ENCODE results near the gene MSN. TPM values are rescaled to one million over a fixed set of nuclear protein-coding genes. Genes with fewer than 3 reads are reported as not detected.
"Not testable (repeated sequence)": the region's sequence is repeated elsewhere in the genome, so short reads cannot be mapped to it uniquely, and the experiment has no call there.

The MSN gene
- total RNA-seq, 1 donor from 2014 or later, result 385 TPM

DNA sequence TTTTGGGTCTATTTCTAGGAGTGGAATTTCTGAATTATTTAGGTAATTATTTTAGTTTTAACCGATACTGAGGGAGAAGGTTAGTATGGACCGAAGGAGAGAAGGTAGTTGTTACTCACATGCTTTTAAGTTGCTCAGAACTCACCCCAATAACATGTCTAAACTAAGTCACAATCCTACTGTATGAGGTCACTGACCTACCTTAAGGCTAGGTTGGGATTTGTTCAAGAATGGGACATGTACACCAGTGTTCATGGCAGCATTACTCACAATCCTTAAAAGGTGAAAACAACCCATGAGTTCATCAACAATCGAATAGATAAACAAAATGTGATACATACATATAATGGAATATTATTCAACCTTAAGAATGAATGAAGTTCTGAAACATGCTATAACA, 90.5 kb downstream of the MSN start:
- TF ChIP-seq, protein P1, sequence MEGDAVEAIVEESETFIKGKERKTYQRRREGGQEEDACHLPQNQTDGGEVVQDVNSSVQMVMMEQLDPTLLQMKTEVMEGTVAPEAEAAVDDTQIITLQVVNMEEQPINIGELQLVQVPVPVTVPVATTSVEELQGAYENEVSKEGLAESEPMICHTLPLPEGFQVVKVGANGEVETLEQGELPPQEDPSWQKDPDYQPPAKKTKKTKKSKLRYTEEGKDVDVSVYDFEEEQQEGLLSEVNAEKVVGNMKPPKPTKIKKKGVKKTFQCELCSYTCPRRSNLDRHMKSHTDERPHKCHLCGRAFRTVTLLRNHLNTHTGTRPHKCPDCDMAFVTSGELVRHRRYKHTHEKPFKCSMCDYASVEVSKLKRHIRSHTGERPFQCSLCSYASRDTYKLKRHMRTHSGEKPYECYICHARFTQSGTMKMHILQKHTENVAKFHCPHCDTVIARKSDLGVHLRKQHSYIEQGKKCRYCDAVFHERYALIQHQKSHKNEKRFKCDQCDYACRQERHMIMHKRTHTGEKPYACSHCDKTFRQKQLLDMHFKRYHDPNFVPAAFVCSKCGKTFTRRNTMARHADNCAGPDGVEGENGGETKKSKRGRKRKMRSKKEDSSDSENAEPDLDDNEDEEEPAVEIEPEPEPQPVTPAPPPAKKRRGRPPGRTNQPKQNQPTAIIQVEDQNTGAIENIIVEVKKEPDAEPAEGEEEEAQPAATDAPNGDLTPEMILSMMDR (conservative IDR thresholded peaks at IDR 0.05; ENCODE audit: low read depth, low read length), result no peak
- no peak for DNase-seq (ENCODE audit: low read depth)
- H3K4me3 ChIP-seq (ENCODE audit: low read depth, low read length), result no peak overlapping the region

DNA sequence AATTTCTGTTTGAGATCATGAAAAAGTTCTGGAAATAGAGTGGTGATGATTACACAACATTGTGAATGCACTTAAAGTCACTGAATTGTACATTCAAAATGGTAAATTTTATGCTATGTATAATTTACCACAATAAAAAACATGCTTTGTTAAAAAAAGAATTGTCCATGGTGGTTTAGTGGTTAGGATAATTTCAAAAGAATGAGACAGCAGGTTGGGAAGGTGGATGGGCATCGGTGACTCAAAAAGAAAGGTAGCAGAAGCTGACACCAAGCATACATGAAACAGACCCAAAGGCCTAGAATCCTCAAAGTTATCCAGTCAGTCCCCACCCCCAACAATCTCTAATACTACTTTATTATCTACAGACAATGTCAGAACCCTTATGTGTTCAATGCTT, 91.1 kb downstream of the MSN start:
- H3K4me3 ChIP-seq (ENCODE audit: low read depth, low read length), result no peak overlapping the region
- TF ChIP-seq, protein P1 (conservative IDR thresholded peaks at IDR 0.05; ENCODE audit: low read depth, low read length), result no peak
- DNase-seq (ENCODE audit: low read depth), result no peak

DNA sequence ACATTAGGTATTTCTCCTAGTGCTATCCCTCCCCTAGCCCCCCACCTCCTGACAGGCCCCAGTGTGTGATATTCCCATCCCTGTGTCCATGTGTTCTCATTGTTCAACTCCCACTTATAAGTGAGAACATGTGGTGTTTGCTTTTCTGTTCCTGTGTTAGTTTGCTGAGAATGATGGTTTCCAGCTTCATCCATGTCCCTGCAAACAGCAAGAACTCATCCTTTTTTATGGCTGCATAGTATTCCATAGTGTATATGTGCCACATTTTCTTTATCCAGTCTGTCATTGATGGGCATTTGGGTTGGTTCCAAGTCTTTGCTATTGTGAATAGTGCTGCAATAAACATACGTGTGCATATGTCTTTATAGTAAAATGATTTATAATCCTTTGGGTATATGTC, 92.1 kb downstream of the MSN start:
- H3K4me3 ChIP-seq (ENCODE audit: low read depth, low read length); DNase-seq (ENCODE audit: low read depth): not testable (repeated sequence)

DNA sequence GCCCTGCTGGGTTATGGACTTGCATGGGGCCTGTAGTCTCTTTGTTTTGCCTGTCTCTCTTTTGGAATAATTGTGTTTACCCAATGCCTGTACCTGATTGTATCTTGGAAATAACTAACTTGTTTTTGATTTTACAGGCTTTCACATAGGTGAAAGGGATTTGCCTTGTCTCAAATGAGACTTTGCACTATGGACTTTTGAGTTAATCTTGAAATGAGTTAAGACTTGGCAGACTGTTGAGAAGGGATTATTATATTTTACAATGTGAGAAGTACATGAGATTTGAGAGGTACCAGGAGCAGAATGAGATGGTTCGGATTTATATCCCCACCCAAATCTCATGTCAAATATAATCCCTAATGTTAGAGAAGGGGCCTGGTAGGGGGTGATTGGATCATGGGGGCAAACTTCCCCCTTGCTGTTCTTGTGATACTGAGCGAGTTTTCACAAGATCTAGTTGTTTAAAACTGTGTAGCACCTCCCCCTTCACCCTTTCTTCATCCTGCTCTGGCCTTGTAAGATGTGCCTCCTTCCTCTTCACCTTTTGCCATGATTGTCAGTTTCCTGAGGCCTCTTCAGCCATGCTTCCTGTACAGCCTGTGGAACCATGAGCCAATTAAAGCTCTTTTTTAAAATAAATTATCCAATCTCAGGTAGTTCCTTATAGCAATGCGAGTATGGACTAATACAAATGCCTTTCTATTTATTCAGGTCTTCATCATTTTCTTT, 102.3 kb downstream of the MSN start:
- TF ChIP-seq, protein P1 (conservative IDR thresholded peaks at IDR 0.05; ENCODE audit: low read depth, low read length), result no peak
- no peak for DNase-seq (ENCODE audit: low read depth)
- no peak overlapping the region for H3K4me3 ChIP-seq (ENCODE audit: low read depth, low read length)

DNA sequence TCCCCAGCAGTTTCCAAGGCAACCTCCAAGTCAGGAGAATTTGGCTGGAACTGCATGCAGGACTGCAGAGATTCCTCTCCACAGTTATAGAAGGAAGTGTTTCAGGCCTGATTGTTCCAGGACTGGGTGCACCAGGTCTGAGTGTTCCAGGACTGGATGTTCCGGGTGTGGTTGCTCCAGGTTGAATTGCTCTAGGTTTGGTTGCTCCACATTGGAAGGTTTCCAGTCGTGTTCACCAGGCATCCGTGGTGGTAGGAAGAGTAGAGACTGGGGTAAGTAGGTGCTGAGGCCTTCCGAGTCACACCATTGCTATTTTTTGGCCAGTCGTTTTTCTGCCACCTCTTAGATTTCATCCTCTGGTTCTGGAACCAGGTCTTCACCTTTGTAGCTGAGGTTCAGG, 105.4 kb downstream of the MSN start:
- no peak for DNase-seq (ENCODE audit: low read depth)
- H3K4me3 ChIP-seq (ENCODE audit: low read depth, low read length), result no peak overlapping the region
- TF ChIP-seq, protein P1 (conservative IDR thresholded peaks at IDR 0.05; ENCODE audit: low read depth, low read length), result no peak

DNA sequence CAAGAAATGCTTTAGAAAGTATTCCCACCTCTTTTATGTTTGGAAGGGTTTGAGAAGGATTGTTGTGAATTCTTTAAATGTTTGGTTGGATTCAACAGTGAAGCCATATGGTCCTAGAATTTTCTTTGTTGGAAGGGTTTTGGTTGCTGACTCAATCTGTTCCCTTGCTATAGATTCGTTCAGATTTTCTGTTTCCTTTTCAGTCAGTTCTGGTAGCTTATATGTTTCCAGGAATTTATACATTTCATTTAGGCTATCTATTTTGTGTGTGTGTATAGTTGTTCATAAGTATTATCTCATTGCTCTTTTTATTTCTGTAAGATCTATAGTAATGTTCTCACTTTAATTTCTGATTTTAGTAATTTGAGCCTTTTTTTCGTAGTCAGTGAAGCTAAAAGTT, 114.4 kb downstream of the MSN start:
- no peak for DNase-seq (ENCODE audit: low read depth)

DNA sequence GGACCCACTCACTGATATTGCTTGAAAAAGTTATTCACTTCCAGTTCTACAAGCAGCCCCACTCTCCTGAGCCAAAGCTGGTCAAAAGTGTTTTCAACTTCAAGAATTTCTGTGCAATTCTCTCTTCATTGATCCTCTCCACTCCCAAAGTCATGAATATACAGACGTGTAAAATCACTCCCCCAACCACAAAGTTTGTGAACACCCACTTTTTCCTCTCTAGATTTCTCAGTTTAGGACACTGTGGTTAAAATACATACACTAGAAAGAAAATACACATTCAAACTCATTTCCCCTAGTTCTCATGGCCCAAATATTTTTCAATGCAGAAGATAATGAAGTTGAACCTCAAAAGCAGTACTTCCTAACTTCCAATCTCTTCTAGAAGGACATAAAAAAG, 116.3 kb downstream of the MSN start:
- no peak overlapping the region for H3K4me3 ChIP-seq (ENCODE audit: low read depth, low read length)
- DNase-seq (ENCODE audit: low read depth), result no peak
- TF ChIP-seq, protein P1 (conservative IDR thresholded peaks at IDR 0.05; ENCODE audit: low read depth, low read length), result no peak

More for the DNA sequence above, 114.4 kb downstream of the MSN start:
- TF ChIP-seq, protein P1 (conservative IDR thresholded peaks at IDR 0.05; ENCODE audit: low read depth, low read length), result no peak
- no peak overlapping the region for H3K4me3 ChIP-seq (ENCODE audit: low read depth, low read length)

Other genes starting within 250 kb of the MSN start
- 23.9 and 39.6 TPM in 2 replicates for gene LAS1L, start 132.9 kb upstream of the MSN start, total RNA-seq